SW480 (cell line): ENCODE data around the gene TGFBR3L.
"Not testable (repeated sequence)": the region's sequence is repeated elsewhere in the genome, so short reads cannot be mapped to it uniquely, and the experiment has no call there.

Experiments
- DNase-seq: peaks from one replicate; pipeline ENCODE4 v3.0.0-alpha.2; 2016; ENCODE audit warnings: low spot score

TGFBR3L gene

GRCh38 chr19:7961082-7961481 is 46.5 kb downstream of the TGFBR3L start:
- not testable (repeated sequence) for DNase-seq

DNA sequence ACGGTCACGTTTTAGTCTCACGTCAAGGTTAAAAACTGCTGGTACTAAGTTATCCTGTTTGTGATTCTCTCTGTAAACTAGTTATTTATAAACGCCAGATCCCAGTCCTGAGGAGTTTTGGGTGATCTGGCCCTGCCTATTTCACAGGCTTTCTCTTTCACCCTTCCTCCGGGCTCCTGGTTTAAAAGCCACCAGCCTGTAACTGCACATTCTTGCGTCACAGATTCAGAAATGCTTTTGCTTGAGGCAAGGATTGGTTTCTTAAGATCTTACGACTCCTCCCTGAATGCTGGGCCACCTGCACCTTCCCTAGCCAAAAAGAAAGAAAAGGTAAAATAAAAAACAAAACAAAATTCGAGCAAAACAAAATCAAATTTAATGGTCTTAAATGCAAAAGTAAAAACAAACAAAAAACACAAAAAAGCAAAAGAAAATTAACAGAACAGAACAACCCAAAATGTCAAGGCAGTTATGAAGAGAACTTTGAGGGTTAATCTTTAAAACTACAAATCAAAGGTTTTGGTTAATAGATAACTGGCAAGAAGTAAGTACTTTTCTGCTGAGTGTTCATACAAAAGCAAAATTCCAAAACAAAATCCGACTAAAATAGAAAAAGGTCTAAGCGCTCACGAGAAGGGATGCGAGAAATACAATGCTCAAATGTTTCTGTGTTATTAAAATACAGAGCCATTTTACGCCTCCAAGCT is 47.4 kb downstream of the TGFBR3L start:
- DNase-seq: no peak

GRCh38 chr19:7962644-7963268 is 48.1 kb downstream of the TGFBR3L start:
- no peak for DNase-seq

DNA sequence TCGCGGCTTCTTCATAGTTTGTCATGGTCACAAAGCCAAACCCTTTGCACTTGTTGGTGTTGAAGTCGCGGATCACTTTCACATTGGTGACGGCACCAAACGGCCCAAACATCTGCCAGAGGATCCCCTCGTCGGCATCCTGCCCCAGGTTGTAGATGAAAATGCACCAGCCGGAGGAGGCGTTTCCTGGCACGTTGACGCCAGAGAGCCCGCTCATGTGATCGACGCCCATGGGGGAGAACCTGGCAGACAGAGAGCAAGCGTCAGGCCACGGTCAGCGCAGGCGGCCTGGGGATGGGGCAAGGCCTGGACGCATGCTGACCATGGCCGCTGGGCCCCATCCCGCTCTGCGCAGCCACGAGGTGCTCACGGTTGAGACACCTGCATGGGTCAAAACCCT is 48.9 kb downstream of the TGFBR3L start:
- no peak for DNase-seq

GRCh38 chr19:7965259-7965841 is 50.7 kb downstream of the TGFBR3L start:
- DNase-seq: no peak

DNA sequence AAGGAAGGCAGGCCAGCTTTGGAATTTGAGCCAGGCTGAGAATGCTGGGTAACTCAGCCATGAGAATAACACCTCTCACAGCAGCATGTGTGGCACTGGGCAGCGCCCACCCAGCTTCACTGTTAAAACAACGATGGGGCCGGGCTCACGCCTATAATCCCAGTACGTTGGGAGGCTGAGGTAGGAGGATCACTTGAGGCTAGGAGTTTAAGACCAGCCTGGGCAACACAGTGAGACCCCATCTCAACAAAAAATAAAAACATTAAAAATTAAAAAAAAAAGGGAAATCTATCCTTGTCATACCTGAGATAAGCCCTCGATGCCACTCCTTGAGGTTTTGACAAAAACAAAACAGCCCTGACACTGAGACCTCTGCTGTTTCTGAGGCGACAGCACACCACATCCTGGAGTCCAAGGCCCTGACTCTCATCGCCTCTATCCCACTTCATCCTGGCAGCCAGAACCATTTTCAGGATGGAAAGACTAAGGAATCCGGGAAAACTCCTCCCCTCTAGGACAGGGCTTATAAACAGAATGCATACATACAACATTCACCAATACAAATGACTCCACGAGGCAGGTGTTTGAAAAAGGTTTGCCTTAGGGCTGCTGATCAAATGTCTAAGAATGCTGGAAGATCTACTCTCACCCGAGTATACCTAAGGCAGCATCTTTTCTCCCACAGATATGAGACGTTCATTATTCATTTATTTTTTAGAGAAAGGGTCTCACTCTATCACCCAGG is 51.5 kb downstream of the TGFBR3L start:
- DNase-seq: no peak

DNA sequence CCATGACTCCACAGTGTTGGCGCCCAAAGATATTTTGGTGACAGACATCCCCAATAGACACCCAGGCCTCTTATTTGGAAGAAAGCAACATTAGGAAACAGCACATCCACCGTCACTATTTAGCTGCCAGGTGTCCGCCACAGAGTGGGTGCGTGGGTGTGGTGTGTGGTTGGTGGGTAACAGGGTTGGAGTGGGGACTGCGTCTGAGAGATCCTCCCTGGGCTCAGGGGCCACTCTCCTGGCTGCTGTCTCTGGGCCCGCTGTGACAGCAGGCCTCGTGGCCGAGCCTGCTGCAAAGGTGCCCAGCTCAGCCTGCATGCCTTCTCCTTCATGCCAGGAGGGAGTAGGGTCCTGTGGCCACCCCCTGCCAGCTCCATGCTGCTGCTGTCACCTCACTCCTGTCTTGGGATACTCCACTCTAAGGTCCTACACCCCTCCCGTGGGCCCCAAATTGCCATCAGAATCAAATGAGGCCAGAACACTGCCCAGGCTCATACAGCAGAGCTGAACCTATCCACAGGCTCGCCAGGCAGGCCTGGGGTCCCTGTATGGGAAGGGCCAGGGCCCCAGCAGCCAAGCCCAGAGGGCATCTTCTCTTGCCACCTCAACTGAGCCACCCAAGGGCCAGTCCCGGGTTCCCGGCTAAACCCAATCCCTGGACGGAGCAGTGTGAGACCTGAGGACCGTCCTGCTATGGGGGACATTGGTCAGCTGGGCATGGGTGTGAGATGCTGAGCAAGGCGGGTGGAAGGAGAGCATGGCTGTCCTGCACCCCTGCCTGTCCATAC is 53.6 kb downstream of the TGFBR3L start:
- DNase-seq: no peak
